WTC11 (cell line): ENCODE results near the gene ZCCHC7. TPM values are rescaled to one million over a fixed set of nuclear protein-coding genes. Genes with fewer than 3 reads are reported as not detected.

Experiments
- ATAC-seq: fragments of 200-7000 bp; cut with Tn5 transposase; 2 replicates; pipeline ENCODE4 v1.10.0; 2021; ENCODE audit warnings: mild to moderate bottlenecking, moderate library complexity
- CTCF ChIA-PET: fragments of 300-600 bp; sonication (Branson Sonifier 250); formaldehyde crosslinking; loops from one replicate; lab custom pipeline; 2021; ENCODE audit warnings: antibody characterized with exemption; lab: Charles Lee
- POLR2A ChIA-PET: fragments of 350-600 bp; sonication (Branson Sonifier 250); formaldehyde crosslinking; loops from one replicate; lab custom pipeline; 2021; ENCODE audit warnings: antibody characterized with exemption; lab: Charles Lee
- DNase-seq: peaks from one replicate; pipeline ENCODE4 v3.0.0; 2021; ENCODE audit warnings: low spot score
- H3K27ac Mint-ChIP-seq: 2 replicates; pipeline ENCODE4 v1.8.0; 2021; ENCODE audit warnings: mixed read lengths
- H3K27me3 Mint-ChIP-seq: 2 replicates; pipeline ENCODE4 v1.8.0; 2021; ENCODE audit warnings: low read depth, mild to moderate bottlenecking, moderate library complexity, mixed read lengths
- H3K36me3 Mint-ChIP-seq: 2 replicates; pipeline ENCODE4 v1.8.0; 2021; ENCODE audit warnings: mixed read lengths
- H3K4me1 Mint-ChIP-seq: 2 replicates; pipeline ENCODE4 v1.8.0; 2022; ENCODE audit warnings: mixed read lengths
- H3K4me3 Mint-ChIP-seq: 2 replicates; pipeline ENCODE4 v1.8.0; 2021; ENCODE audit warnings: mild to moderate bottlenecking, moderate library complexity, mixed read lengths
- H3K9me3 Mint-ChIP-seq: 2 replicates; pipeline ENCODE4 v1.8.0; 2021; ENCODE audit warnings: mixed read lengths
- ARID4B ChIP-seq: sonication (generic); formaldehyde crosslinking; IDR thresholded peaks from 2 replicates; pipeline ENCODE4 v1.8.0; 2023; ENCODE audit warnings: missing genetic modification reagents, mild to moderate bottlenecking, borderline replicate concordance
- ATF2 ChIP-seq: sonication (generic); formaldehyde crosslinking; IDR thresholded peaks from 2 replicates; pipeline ENCODE4 v1.8.1; 2022; ENCODE audit warnings: low read depth, missing genetic modification reagents, borderline replicate concordance
- ATF3 ChIP-seq: sonication (generic); formaldehyde crosslinking; conservative IDR thresholded peaks from 2 replicates; pipeline ENCODE4 v1.8.1; 2022; ENCODE audit warnings: mild to moderate bottlenecking, missing genetic modification reagents
- CDX4 ChIP-seq: fragments of 250-450 bp; sonication (Bioruptor Pico); IDR thresholded peaks from 2 replicates; pipeline ENCODE4 v1.9.0; 2021; ENCODE audit warnings: moderate library complexity, mild to moderate bottlenecking, inconsistent platforms, borderline replicate concordance
- CREM ChIP-seq: sonication (generic); formaldehyde crosslinking; IDR thresholded peaks from 2 replicates; pipeline ENCODE4 v1.8.1; 2022; ENCODE audit warnings: mild to moderate bottlenecking, missing genetic modification reagents, moderate library complexity
- ESRRA ChIP-seq: sonication (generic); formaldehyde crosslinking; IDR thresholded peaks from 2 replicates; pipeline ENCODE4 v1.8.1; 2022; ENCODE audit warnings: mild to moderate bottlenecking, missing genetic modification reagents, borderline replicate concordance
- GTF2I ChIP-seq: fragments of 250-450 bp; sonication (Bioruptor Pico); conservative IDR thresholded peaks from 2 replicates; pipeline ENCODE4 v1.4.0; 2021; ENCODE audit warnings: mild to moderate bottlenecking
- JUN ChIP-seq: sonication (generic); formaldehyde crosslinking; IDR thresholded peaks from 2 replicates; pipeline ENCODE4 v1.8.0; 2023; ENCODE audit warnings: mild to moderate bottlenecking, missing genetic modification reagents
- PRDM15 ChIP-seq: sonication (generic); formaldehyde crosslinking; IDR thresholded peaks from 2 replicates; pipeline ENCODE4 v1.8.0; 2022; ENCODE audit warnings: missing genetic modification reagents
- ZNF281 ChIP-seq: sonication (generic); formaldehyde crosslinking; IDR thresholded peaks from 2 replicates; pipeline ENCODE4 v1.8.0; 2023; ENCODE audit warnings: mild to moderate bottlenecking, missing genetic modification reagents
- ZNF396 ChIP-seq: fragments of 250-450 bp; sonication (Bioruptor Pico); IDR thresholded peaks from 2 replicates; pipeline ENCODE4 v1.8.0; 2021; ENCODE audit warnings: mild to moderate bottlenecking, moderate library complexity, borderline replicate concordance
- ZNF425 ChIP-seq: fragments of 250-450 bp; sonication (Bioruptor Pico); conservative IDR thresholded peaks from 2 replicates; pipeline ENCODE4 v1.9.0; 2021; ENCODE audit warnings: mild to moderate bottlenecking
- total RNA-seq: library from RNA; stranded (reverse); gene quantifications from 3 replicates; pipeline ENCODE4 v1.2.3, GENCODE V29; 2021

Gene ZCCHC7
- total RNA-seq, 1 experiment from 2014 or later = 30.1 TPM

- POLR2A ChIA-PET = interaction anchor here (0.7 kb wide), 1 partner anchor 450 kb away, joined by 3 read pairs; no protein-coding TSS in a partner anchor
- Mint-ChIP-seq H3K4me3 (no peak overlapping the region), H3K36me3 (no peaks in the 10 kb centered on the region), H3K9me3 (no peaks in the 10 kb centered on the region), H3K4me1 (peaks cover 41% of the 10 kb centered on the region), H3K27ac (no peak overlapping the region), H3K27me3 (no peaks in the 10 kb centered on the region)
- CTCF ChIA-PET = interaction anchor here (0.9 to 1.2 kb wide), 2 partner anchors 70 to 315 kb away, joined by 3 read pairs; no protein-coding TSS in a partner anchor
- no peak for TF ChIP-seq ARID4B
- no peak for TF ChIP-seq GTF2I (CRISPR knock-in tag)
- TF ChIP-seq JUN (CRISPR knock-in tag) = no peak
- TF ChIP-seq CREM (CRISPR knock-in tag) = no peak
- TF ChIP-seq ATF3 (CRISPR knock-in tag) = no peak
- no peak for TF ChIP-seq ZNF396 (CRISPR knock-in tag)
- TF ChIP-seq ZNF281 (CRISPR knock-in tag) = no peak
- no peak for TF ChIP-seq ESRRA (CRISPR knock-in tag)
- TF ChIP-seq PRDM15 (CRISPR knock-in tag) = no peak
- TF ChIP-seq ZNF425 (CRISPR knock-in tag) = no peak
- no peak for TF ChIP-seq CDX4 (CRISPR knock-in tag)
- no peak for TF ChIP-seq ATF2 (CRISPR knock-in tag)
- ATAC-seq (no peak), DNase-seq (no peak)
These were observed 220.6 kb downstream of the ZCCHC7 start for GRCh38 chr9:37340961-37341360.
